Measurements from ENCODE around the gene CEACAM1. TPM values are rescaled to one million over a fixed set of nuclear protein-coding genes. Genes with fewer than 3 reads are reported as not detected.

The CEACAM1 gene
- total and polyA plus RNA-seq, 2 experiments from 2014 or later = 0.63 to 3.0 TPM

DNA sequence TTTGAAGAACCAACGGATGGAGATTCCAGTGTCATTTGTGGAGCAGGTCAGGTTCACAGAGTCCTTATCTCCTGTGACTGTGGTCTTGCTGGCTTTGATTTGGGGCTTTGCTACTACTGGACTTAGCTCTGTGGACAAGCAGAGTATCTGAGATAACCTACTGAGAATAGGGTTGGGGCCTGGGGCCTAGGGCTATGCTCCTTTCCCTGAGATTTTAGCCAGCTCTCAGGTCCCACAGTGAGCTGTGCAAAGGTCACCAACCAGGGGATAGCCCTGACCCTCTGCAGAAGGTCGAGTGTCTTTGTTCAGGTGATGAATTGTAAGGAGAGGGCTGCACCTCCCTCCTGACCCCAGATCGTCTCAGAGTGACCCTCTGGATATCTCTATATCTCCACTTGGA lies 9.2 kb downstream of the CEACAM1 start:
- no peak for ATAC-seq
- no peak overlapping the region for H3K4me3 Mint-ChIP-seq

GRCh38 chr19:42516771-42517170 lies 11.5 kb downstream of the CEACAM1 start:
- Histone ChIP-seq H3K4me1 (ENCODE audit: insufficient read depth) (peaks cover 8% of the 10 kb centered on the region), H2AFZ (no peak overlapping the region), H3F3A (replicated peaks; ENCODE audit: low read depth) (no peaks in the 10 kb centered on the region; the same call in 1 of the 2 replicates), H3K27me3 (ENCODE audit: insufficient read depth) (no peaks in the 10 kb centered on the region), H3K4me3 (no peak overlapping the region), H3K79me2 (replicated peaks; ENCODE audit: insufficient read depth) (no peaks in the 10 kb centered on the region), H4K20me1 (replicated peaks; ENCODE audit: insufficient read depth) (no peaks in the 10 kb centered on the region), H3K9me2 (ENCODE audit: insufficient read depth) (no peaks in the 10 kb centered on the region), H3K27ac (ENCODE audit: low read depth) (no peak overlapping the region), H3K4me2 (no peak overlapping the region), H3K36me3 (ENCODE audit: insufficient read depth) (no peaks in the 10 kb centered on the region)
- H3K4me3 Mint-ChIP-seq = no peak overlapping the region
- peaks cover 3% of the 10 kb centered on the region for H3K27me3 Mint-ChIP-seq (ENCODE audit: insufficient read depth, low read depth, poor library complexity)
- H3K36me3 Mint-ChIP-seq (ENCODE audit: low read depth) = no peaks in the 10 kb centered on the region
- DNase-seq (ENCODE audit: low spot score) (no peak), ATAC-seq (no peak)
- H3K27ac Mint-ChIP-seq = no peak overlapping the region
- peaks cover 16% of the 10 kb centered on the region for H3K4me1 Mint-ChIP-seq
- peaks cover 3% of the 10 kb centered on the region; the same call in 1 of the 3 replicates for H3K9me3 Mint-ChIP-seq
- TF ChIP-seq CREB1 (CRISPR knock-in tag; IDR thresholded peaks at IDR 0.05; ENCODE audit: low read depth) (no peak), ZNF331 (CRISPR knock-in tag; IDR thresholded peaks at IDR 0.05; ENCODE audit: low read depth) (no peak), REST (IDR thresholded peaks at IDR 0.05; ENCODE audit: unreplicated experiment) (no peak), NANOG (IDR thresholded peaks at IDR 0.05; ENCODE audit: borderline replicate concordance) (no peak), EZH2phosphoT487 (IDR thresholded peaks at IDR 0.05; ENCODE audit: unreplicated experiment) (no peak), STAT1 (IDR thresholded peaks at IDR 0.05; ENCODE audit: unreplicated experiment) (no peak), POLR2AphosphoS5 (IDR thresholded peaks at IDR 0.05; ENCODE audit: low read depth) (no peak), ZNF114 (CRISPR knock-in tag; IDR thresholded peaks at IDR 0.05) (no peak)

More for the DNA sequence above, 9.2 kb downstream of the CEACAM1 start:
- Histone ChIP-seq H3K79me2 (replicated peaks; ENCODE audit: insufficient read depth) (no peaks in the 10 kb centered on the region), H3K9me2 (ENCODE audit: insufficient read depth) (no peaks in the 10 kb centered on the region), H3K4me3 (no peak overlapping the region), H2AFZ (no peak overlapping the region), H3K4me2 (no peak overlapping the region), H3K27ac (ENCODE audit: low read depth) (no peak overlapping the region), H3K4me1 (ENCODE audit: insufficient read depth) (0 out of 2 replicates have a peak, but pooled peaks cover 3% of the 10 kb centered on the region), H3K27me3 (ENCODE audit: insufficient read depth) (no peaks in the 10 kb centered on the region), H3K36me3 (ENCODE audit: insufficient read depth) (no peaks in the 10 kb centered on the region), H3F3A (replicated peaks; ENCODE audit: low read depth) (no peaks in the 10 kb centered on the region), H4K20me1 (replicated peaks; ENCODE audit: insufficient read depth) (no peaks in the 10 kb centered on the region)
- H3K9me3 Mint-ChIP-seq = peaks cover 3% of the 10 kb centered on the region; the same call in 1 of the 3 replicates
- TF ChIP-seq EZH2 (IDR thresholded peaks at IDR 0.05; ENCODE audit: low read depth, unreplicated experiment) (no peak), NANOG (IDR thresholded peaks at IDR 0.05; ENCODE audit: borderline replicate concordance) (no peak), REST (IDR thresholded peaks at IDR 0.05; ENCODE audit: unreplicated experiment) (no peak), EZH2phosphoT487 (IDR thresholded peaks at IDR 0.05; ENCODE audit: unreplicated experiment) (no peak), ZNF331 (CRISPR knock-in tag; IDR thresholded peaks at IDR 0.05; ENCODE audit: low read depth) (no peak)
- TF ChIP-seq, protein P1, sequence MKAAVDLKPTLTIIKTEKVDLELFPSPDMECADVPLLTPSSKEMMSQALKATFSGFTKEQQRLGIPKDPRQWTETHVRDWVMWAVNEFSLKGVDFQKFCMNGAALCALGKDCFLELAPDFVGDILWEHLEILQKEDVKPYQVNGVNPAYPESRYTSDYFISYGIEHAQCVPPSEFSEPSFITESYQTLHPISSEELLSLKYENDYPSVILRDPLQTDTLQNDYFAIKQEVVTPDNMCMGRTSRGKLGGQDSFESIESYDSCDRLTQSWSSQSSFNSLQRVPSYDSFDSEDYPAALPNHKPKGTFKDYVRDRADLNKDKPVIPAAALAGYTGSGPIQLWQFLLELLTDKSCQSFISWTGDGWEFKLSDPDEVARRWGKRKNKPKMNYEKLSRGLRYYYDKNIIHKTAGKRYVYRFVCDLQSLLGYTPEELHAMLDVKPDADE (IDR thresholded peaks at IDR 0.05) = no peak
- H3K27me3 Mint-ChIP-seq (ENCODE audit: insufficient read depth, low read depth, poor library complexity) = no peaks in the 10 kb centered on the region
- peaks cover 8% of the 10 kb centered on the region; the same call in 2 of the 3 replicates for H3K4me1 Mint-ChIP-seq
- no peaks in the 10 kb centered on the region for H3K36me3 Mint-ChIP-seq (ENCODE audit: low read depth)
- DNase-seq (ENCODE audit: low spot score) = no peak
- no peak overlapping the region for H3K27ac Mint-ChIP-seq

Data from GM23338 (cell line).